A549 (cell line): ENCODE data around the gene CWC22. TPM values are rescaled to one million over a fixed set of nuclear protein-coding genes. Genes with fewer than 3 reads are reported as not detected.

Experiments
- ATAC-seq, 2 experiments: fragments of 200-7000 bp in 1 of 2; fragments of >200 bp in 1 of 2; cut with Nextera tagmentation in 1 of 2; cut with Tn5 transposase in 1 of 2; 3 replicates each; pipeline versions ENCODE4 v1.8.0 to v1.9.1; 2018 to 2020; ENCODE audit warnings: mild to moderate bottlenecking in 1 of 2, moderate library complexity in 1 of 2
- CTCF ChIA-PET: fragments of 300-600 bp; sonication (Branson Sonifier 250); formaldehyde crosslinking; extraction: SDS; loops from one replicate; lab custom pipeline; 2021; ENCODE audit warnings: antibody characterized with exemption, inconsistent platforms; lab: Yijun Ruan, JAX
- POLR2A ChIA-PET: fragments of 350-600 bp; formaldehyde crosslinking; extraction: SDS; loops from one replicate; lab custom pipeline; 2021; ENCODE audit warnings: antibody characterized with exemption, inconsistent platforms; lab: Yijun Ruan, JAX
- DNase-seq, 2 experiments: peaks; one replicate each; pipeline versions ENCODE4 v3.0.0 to v3.0.0-alpha.2; 2011 to 2016; ENCODE audit warnings: low read depth in 1 of 2, low spot score in 1 of 2
- FAIRE-seq: peaks from 2 replicates; lab custom pipeline; 2011; peaks lifted over from hg19 to GRCh38; lab: Jason Lieb, UNC
- H3K27ac ChIP-seq, 2 experiments: fragments of >200 bp; sonication (Bioruptor Twin); formaldehyde crosslinking; 3 replicates each; pipeline ENCODE4 v1.5.1; 2016 to 2017
- H3K4me1 ChIP-seq: fragments of >200 bp; sonication (Bioruptor Twin); formaldehyde crosslinking; 3 replicates; pipeline ENCODE4 v1.6.1; 2016
- H3K4me2 ChIP-seq: fragments of >200 bp; sonication (Bioruptor Twin); formaldehyde crosslinking; 3 replicates; pipeline ENCODE4 v1.6.1; 2016
- H3K4me3 ChIP-seq: fragments of >200 bp; sonication (Bioruptor Twin); formaldehyde crosslinking; 3 replicates; pipeline ENCODE4 v1.5.1; 2016
- H3K9me3 ChIP-seq: fragments of >200 bp; sonication (Bioruptor Twin); formaldehyde crosslinking; 3 replicates; pipeline ENCODE4 v1.6.1; 2016
- BHLHE40 ChIP-seq: IDR thresholded peaks from 2 replicates; pipeline ENCODE4 v1.6.1; 2012; ENCODE audit warnings: low read depth, low read length, inconsistent platforms
- CEBPB ChIP-seq, 2 experiments: fragments of >200 bp in 1 of 2; sonication (Bioruptor Twin) in 1 of 2; formaldehyde crosslinking in 1 of 2; IDR thresholded peaks; 2 replicates each; pipeline ENCODE4 v1.6.1; 2012 to 2016
- EP300 ChIP-seq, 2 experiments: fragments of >200 bp; sonication (Bioruptor Twin); formaldehyde crosslinking; IDR thresholded peaks; 2 replicates in 1 of 2; 3 replicates in 1 of 2; pipeline ENCODE4 v1.6.1; 2016 to 2017
- ESRRA ChIP-seq: fragments of 150-350 bp; IDR thresholded peaks from 2 replicates; pipeline ENCODE4 v1.6.1; 2014; ENCODE audit warnings: mild to moderate bottlenecking, low read length, borderline replicate concordance
- JUNB ChIP-seq: fragments of >200 bp; sonication (Bioruptor Twin); formaldehyde crosslinking; IDR thresholded peaks from 2 replicates; pipeline ENCODE4 v1.6.1; 2016
- MAZ ChIP-seq: fragments of 150-350 bp; IDR thresholded peaks from 2 replicates; pipeline ENCODE4 v1.6.1; 2014; ENCODE audit warnings: antibody characterized with exemption, low read depth, low read length, borderline replicate concordance
- NPAS2 ChIP-seq: fragments of 250-450 bp; sonication (Bioruptor Pico); IDR thresholded peaks from 2 replicates; pipeline ENCODE4 v1.8.0; 2022; ENCODE audit warnings: mild to moderate bottlenecking, moderate library complexity, borderline replicate concordance
- NR3C1 ChIP-seq: fragments of >200 bp; sonication (Bioruptor Twin); formaldehyde crosslinking; IDR thresholded peaks from 3 replicates; pipeline ENCODE4 v1.6.1; 2017
- PHF8 ChIP-seq: fragments of 200-600 bp; sonication (generic); IDR thresholded peaks from 2 replicates; pipeline ENCODE4 v1.6.1; 2016; ENCODE audit warnings: low read depth, mild to moderate bottlenecking, antibody characterized with exemption, moderate library complexity, borderline replicate concordance
- POLR2A ChIP-seq: IDR thresholded peaks from 2 replicates; pipeline ENCODE4 v1.6.1; 2012; ENCODE audit warnings: mild to moderate bottlenecking, low read length
- RARB ChIP-seq: fragments of 250-450 bp; sonication (Bioruptor Pico); IDR thresholded peaks from 2 replicates; pipeline ENCODE4 v1.8.0; 2021; ENCODE audit warnings: mild to moderate bottlenecking, moderate library complexity
- RFX5 ChIP-seq: fragments of 450-650 bp; IDR thresholded peaks from 2 replicates; pipeline ENCODE4 v1.7.1; 2014; ENCODE audit warnings: antibody characterized with exemption, mild to moderate bottlenecking, moderate library complexity
- SREBF2 ChIP-seq: fragments of 450-650 bp; IDR thresholded peaks from 2 replicates; pipeline ENCODE4 v1.6.1; 2014; ENCODE audit warnings: mild to moderate bottlenecking, moderate library complexity
- TP53 ChIP-seq: fragments of 250-450 bp; sonication (Bioruptor Pico); IDR thresholded peaks from 2 replicates; pipeline ENCODE4 v1.5.0; 2021; ENCODE audit warnings: mild to moderate bottlenecking, moderate library complexity
- ZNF302 ChIP-seq: fragments of 250-450 bp; sonication (Bioruptor Pico); IDR thresholded peaks from 2 replicates; pipeline ENCODE4 v1.9.0; 2021; ENCODE audit warnings: inconsistent platforms, mild to moderate bottlenecking, moderate library complexity
- WGBS: methylation state at CpG from one replicate; pipeline ENCODE4 v1.1.6; 2017; ENCODE audit errors: missing lambda C conversion rate; 5-methylcytosine and 5-hydroxymethylcytosine counted together
- polyA plus RNA-seq, 4 experiments: library from polyadenylated mRNA; depleted of rRNA in 3 of 4; stranded (reverse); fragments of >200 nt; fragmentation: RNase III in 1 of 4; extraction: RNeasy Plus Mini Kit Qiagen cat#74134 plus additional on column Dnase treatment in 1 of 4; gene quantifications; 2 replicates in 3 of 4; 3 replicates in 1 of 4; pipeline ENCODE4 v1.2.3, GENCODE V29; 2011 to 2017
- TF ChIP-seq, protein P1 (sequence below): fragments of 250-450 bp; sonication (Bioruptor Pico); IDR thresholded peaks from 2 replicates; pipeline ENCODE4 v1.5.0; 2021; ENCODE audit warnings: mild to moderate bottlenecking, moderate library complexity, borderline replicate concordance
- TF ChIP-seq, protein P2 (sequence below): fragments of >200 bp; sonication (Bioruptor Twin); formaldehyde crosslinking; IDR thresholded peaks from 3 replicates; pipeline ENCODE4 v1.5.1; 2016
- TF ChIP-seq, protein P3 (sequence below): fragments of >200 bp; sonication (Bioruptor Twin); formaldehyde crosslinking; IDR thresholded peaks from 3 replicates; pipeline ENCODE4 v1.6.1; 2016
- TF ChIP-seq, protein P4 (sequence below): fragments of 200-600 bp; sonication (generic); IDR thresholded peaks from 2 replicates; pipeline ENCODE4 v1.6.1; 2016; ENCODE audit warnings: antibody characterized with exemption, mild to moderate bottlenecking, moderate library complexity

The CWC22 gene
- polyA plus RNA-seq, 2 of the 4 experiments (the other 2 are of a cell fraction), result 7.5 to 14.8 TPM

DNA sequence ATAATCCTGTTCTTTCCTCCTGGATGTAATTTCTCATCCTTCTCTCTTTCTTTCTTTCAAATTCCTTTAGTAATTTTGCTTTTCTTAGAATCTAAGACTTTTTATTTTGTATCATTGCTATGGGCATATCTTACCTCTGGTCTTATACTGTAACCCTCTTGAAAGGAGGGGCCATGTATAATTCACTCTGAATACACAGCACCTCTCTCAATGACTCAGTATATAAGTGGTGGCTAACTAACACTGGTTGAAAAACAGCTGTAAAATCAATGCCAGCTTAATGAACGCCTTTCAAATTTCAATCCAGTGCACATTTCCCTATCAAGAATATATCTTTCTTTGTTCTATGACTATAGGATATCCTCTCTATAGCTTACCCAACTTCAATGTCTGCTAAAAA, 53.7 kb downstream of the CWC22 start (continued):
- TF ChIP-seq, protein P1, sequence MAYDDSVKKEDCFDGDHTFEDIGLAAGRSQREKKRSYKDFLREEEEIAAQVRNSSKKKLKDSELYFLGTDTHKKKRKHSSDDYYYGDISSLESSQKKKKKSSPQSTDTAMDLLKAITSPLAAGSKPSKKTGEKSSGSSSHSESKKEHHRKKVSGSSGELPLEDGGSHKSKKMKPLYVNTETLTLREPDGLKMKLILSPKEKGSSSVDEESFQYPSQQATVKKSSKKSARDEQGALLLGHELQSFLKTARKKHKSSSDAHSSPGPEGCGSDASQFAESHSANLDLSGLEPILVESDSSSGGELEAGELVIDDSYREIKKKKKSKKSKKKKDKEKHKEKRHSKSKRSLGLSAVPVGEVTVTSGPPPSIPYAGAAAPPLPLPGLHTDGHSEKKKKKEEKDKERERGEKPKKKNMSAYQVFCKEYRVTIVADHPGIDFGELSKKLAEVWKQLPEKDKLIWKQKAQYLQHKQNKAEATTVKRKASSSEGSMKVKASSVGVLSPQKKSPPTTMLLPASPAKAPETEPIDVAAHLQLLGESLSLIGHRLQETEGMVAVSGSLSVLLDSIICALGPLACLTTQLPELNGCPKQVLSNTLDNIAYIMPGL (CRISPR knock-in tag), result no peak
- TF ChIP-seq NR3C1 (no peak), PHF8 (no peak)
- TF ChIP-seq, all 56 proteins: peak for 0

DNA sequence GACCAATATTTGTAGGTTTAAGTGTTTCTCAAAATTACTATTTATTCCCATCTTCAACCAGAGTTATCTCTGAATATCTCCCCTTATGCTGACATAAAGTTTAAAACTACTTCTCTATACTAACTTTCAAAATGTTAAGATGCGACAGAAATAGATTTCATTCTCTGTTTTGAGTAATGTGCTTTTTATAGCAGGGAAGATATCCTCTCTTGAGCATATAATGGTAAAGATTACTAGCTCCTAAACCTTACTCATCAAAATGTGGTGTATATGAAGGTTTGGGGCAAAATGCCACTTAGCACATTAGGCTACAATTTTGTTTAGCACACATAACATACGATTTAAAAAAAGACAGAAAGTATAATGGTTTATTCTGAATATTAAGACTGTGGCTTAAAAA, 54.4 kb downstream of the CWC22 start:
- DNase-seq (no peak), FAIRE-seq (no peak), ATAC-seq (no peak)
- Histone ChIP-seq H3K9me3 (no peaks in the 10 kb centered on the region), H3K4me3 (no peak overlapping the region), H3K4me1 (peaks cover 12% of the 10 kb centered on the region; the same call in 2 of the 3 replicates), H3K4me2 (no peak overlapping the region), H3K27ac (peak overlapping the region in 1 of 2 experiments; percentile 19; a peak in 1 of 6 replicates)
- TF ChIP-seq EP300 (IDR thresholded peaks at IDR 0.05), result no peak
- TF ChIP-seq MAZ, result no peak
- TF ChIP-seq, protein P1 (CRISPR knock-in tag), result no peak
- TF ChIP-seq, protein P2, sequence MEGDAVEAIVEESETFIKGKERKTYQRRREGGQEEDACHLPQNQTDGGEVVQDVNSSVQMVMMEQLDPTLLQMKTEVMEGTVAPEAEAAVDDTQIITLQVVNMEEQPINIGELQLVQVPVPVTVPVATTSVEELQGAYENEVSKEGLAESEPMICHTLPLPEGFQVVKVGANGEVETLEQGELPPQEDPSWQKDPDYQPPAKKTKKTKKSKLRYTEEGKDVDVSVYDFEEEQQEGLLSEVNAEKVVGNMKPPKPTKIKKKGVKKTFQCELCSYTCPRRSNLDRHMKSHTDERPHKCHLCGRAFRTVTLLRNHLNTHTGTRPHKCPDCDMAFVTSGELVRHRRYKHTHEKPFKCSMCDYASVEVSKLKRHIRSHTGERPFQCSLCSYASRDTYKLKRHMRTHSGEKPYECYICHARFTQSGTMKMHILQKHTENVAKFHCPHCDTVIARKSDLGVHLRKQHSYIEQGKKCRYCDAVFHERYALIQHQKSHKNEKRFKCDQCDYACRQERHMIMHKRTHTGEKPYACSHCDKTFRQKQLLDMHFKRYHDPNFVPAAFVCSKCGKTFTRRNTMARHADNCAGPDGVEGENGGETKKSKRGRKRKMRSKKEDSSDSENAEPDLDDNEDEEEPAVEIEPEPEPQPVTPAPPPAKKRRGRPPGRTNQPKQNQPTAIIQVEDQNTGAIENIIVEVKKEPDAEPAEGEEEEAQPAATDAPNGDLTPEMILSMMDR, result no peak
- no peak for TF ChIP-seq BHLHE40
- no peak for TF ChIP-seq RARB (CRISPR knock-in tag)
- TF ChIP-seq, protein P3, sequence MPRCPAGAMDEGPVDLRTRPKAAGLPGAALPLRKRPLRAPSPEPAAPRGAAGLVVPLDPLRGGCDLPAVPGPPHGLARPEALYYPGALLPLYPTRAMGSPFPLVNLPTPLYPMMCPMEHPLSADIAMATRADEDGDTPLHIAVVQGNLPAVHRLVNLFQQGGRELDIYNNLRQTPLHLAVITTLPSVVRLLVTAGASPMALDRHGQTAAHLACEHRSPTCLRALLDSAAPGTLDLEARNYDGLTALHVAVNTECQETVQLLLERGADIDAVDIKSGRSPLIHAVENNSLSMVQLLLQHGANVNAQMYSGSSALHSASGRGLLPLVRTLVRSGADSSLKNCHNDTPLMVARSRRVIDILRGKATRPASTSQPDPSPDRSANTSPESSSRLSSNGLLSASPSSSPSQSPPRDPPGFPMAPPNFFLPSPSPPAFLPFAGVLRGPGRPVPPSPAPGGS, result no peak
- no peak for TF ChIP-seq TP53 (CRISPR knock-in tag)
- ChIA-PET CTCF (no interaction called here), POLR2A (no interaction called here)
- 86% methylated on average over 2 of the region's 2 CpGs for WGBS

DNA sequence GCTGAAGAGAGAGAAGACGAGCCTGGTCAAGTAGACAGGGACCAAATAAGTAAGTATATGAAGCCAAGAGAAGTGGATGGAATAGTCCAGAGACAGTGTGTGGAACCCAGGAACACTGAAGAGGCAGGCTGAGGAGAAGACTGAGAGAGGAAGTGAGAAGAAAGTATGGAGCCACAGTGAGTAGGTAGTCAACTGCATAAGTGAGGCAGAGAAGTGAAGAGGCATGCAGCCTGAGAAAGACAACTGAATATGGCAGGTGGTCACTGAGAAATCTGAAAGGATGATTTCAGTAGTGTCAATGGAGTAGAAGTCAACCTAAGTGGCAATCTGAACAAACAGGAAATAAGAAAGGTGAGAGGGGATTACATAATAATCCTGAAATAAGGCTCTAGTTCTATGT, 55.4 kb downstream of the CWC22 start:
- no peak overlapping the region for H3K4me3 ChIP-seq
- no peak overlapping the region for H3K4me2 ChIP-seq
- H3K27ac ChIP-seq, result no peak overlapping the region
- ATAC-seq, result no peak
- CTCF ChIA-PET, result no interaction called here
- POLR2A ChIA-PET, result no interaction called here
- no peaks in the 10 kb centered on the region for H3K9me3 ChIP-seq
- H3K4me1 ChIP-seq, result peaks cover 12% of the 10 kb centered on the region; the same call in 2 of the 3 replicates
- no peak for DNase-seq
- WGBS, result 96% methylated on average over 1 of the region's 1 CpG
- no peak for FAIRE-seq
- TF ChIP-seq ESRRA (no peak), RFX5 (no peak), SREBF2 (no peak), NR3C1 (no peak), JUNB (no peak), ZNF302 (CRISPR knock-in tag) (no peak), CEBPB (IDR thresholded peaks at IDR 0.05) (no peak), NPAS2 (CRISPR knock-in tag) (no peak), POLR2A (no peak)
- TF ChIP-seq, protein P2, result no peak
- TF ChIP-seq, protein P4, sequence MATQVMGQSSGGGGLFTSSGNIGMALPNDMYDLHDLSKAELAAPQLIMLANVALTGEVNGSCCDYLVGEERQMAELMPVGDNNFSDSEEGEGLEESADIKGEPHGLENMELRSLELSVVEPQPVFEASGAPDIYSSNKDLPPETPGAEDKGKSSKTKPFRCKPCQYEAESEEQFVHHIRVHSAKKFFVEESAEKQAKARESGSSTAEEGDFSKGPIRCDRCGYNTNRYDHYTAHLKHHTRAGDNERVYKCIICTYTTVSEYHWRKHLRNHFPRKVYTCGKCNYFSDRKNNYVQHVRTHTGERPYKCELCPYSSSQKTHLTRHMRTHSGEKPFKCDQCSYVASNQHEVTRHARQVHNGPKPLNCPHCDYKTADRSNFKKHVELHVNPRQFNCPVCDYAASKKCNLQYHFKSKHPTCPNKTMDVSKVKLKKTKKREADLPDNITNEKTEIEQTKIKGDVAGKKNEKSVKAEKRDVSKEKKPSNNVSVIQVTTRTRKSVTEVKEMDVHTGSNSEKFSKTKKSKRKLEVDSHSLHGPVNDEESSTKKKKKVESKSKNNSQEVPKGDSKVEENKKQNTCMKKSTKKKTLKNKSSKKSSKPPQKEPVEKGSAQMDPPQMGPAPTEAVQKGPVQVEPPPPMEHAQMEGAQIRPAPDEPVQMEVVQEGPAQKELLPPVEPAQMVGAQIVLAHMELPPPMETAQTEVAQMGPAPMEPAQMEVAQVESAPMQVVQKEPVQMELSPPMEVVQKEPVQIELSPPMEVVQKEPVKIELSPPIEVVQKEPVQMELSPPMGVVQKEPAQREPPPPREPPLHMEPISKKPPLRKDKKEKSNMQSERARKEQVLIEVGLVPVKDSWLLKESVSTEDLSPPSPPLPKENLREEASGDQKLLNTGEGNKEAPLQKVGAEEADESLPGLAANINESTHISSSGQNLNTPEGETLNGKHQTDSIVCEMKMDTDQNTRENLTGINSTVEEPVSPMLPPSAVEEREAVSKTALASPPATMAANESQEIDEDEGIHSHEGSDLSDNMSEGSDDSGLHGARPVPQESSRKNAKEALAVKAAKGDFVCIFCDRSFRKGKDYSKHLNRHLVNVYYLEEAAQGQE, result no peak
